Endothelial cell of umbilical vein (primary cell): ENCODE results near the gene NXT2.
"Not testable (repeated sequence)": the region's sequence is repeated elsewhere in the genome, so short reads cannot be mapped to it uniquely, and the experiment has no call there.

Source experiments
- CTCF ChIP-seq, 2 donors: IDR thresholded peaks; 1 replicate in 1 of 2; 2 replicates in 1 of 2; pipeline ENCODE4 v1.5.1; 2011; ENCODE audit warnings: low read length in 2 of 2, mild to moderate bottlenecking in 2 of 2, moderate library complexity in 2 of 2, control low read depth in 1 of 2, inconsistent platforms in 1 of 2, low read depth in 1 of 2; ENCODE audit not compliant: insufficient read depth in 1 of 2; ENCODE audit errors: extremely low read depth in 1 of 2
- EZH2 ChIP-seq: IDR thresholded peaks from 2 replicates; pipeline ENCODE4 v1.6.1; 2012; ENCODE audit warnings: borderline replicate concordance, low read depth, mild to moderate bottlenecking, moderate library complexity, low read length, inconsistent platforms; ENCODE audit not compliant: severe bottlenecking
- POLR2A ChIP-seq: IDR thresholded peaks from 2 replicates; pipeline ENCODE4 v1.6.1; 2012; ENCODE audit warnings: low read depth, mild to moderate bottlenecking, control low read depth, low read length
- POLR2AphosphoS5 ChIP-seq: IDR thresholded peaks from 2 replicates; pipeline ENCODE4 v1.6.1; 2012; ENCODE audit warnings: low read depth, mild to moderate bottlenecking, control low read depth, low read length, moderate library complexity; ENCODE audit not compliant: insufficient read depth

GRCh38 chrX:109576083-109576482, 39.4 kb downstream of the NXT2 start:
- not testable (repeated sequence) for TF ChIP-seq POLR2AphosphoS5; CTCF (IDR thresholded peaks at IDR 0.05; ENCODE audit: extremely low read depth in 1 of 2, insufficient read depth in 1 of 2, low read depth in 1 of 2, low read length in 2 of 2); EZH2; POLR2A
